ENCODE results near the gene GMNN.
"Not testable (repeated sequence)": the region's sequence is repeated elsewhere in the genome, so short reads cannot be mapped to it uniquely, and the experiment has no call there.

GMNN gene

GRCh38 chr6:24763578-24763977 is 11.2 kb upstream of the GMNN start:
- DNase-seq: no peak

DNA sequence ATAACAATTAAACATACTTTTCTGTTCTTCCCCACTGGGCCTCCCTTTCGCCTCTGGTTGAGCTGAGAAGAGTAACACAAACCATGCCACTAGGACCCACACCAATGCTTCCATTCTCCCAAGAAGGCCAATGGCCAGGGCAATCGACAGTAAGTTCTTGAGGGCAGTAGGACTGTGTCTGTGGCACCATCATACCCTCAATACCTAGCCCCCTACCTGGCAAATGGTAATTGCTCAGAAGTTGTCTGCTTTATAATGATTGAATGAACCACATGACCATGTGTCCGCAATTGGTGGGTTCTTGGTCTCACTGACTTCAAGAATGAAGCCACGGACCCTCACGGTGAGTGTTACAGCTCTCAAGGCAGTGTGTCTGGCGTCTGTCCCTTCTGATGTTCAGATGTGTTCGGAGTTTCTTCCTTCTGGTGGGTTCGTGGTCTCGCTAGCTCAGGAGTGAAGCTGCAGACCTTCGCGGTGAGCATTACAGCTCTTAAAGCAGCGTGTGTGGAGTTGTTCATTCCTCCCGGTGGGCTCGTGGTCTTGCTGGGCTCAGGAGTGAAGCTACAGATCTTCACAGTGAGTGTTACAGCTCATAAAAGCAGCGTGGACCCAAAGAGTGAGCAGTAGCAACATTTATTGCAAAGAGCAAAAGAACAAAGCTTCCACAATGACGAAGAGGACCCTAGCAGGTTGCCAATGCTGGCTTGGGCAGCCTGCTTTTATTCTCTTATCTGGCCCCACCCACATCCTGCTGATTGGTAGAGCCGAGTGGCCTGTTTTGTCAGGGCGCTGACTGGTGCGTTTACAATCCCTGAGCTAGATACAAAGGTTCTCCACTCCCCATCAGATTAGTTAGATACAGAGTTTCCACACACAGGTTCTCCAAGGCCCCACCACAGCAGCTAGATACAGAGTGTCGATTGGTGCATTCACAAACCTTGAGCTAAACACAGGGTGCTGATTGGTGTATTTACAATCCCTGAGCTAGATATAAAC is 9.6 kb upstream of the GMNN start:
- DNase-seq: not testable (repeated sequence)

DNA sequence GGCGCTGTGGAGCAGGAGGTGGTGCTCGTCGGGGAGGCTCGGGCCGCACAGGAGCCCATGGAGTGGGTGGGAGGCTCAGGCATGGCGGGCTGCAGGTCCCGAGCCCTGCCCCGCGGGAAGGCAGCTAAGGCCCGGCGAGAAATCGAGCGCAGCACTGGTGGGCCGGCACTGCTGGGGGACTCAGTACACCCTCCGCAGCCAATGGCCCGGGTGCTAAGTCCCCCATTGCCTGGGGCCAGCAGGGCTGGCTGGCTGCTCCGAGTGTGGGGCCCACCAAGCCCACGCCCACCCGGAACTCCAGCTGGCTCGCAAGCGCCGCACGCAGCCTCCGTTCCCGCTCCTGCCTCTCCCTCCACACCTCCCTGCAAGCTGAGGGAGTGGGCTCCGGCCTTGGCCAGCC is 8.8 kb upstream of the GMNN start:
- not testable (repeated sequence) for DNase-seq

DNA sequence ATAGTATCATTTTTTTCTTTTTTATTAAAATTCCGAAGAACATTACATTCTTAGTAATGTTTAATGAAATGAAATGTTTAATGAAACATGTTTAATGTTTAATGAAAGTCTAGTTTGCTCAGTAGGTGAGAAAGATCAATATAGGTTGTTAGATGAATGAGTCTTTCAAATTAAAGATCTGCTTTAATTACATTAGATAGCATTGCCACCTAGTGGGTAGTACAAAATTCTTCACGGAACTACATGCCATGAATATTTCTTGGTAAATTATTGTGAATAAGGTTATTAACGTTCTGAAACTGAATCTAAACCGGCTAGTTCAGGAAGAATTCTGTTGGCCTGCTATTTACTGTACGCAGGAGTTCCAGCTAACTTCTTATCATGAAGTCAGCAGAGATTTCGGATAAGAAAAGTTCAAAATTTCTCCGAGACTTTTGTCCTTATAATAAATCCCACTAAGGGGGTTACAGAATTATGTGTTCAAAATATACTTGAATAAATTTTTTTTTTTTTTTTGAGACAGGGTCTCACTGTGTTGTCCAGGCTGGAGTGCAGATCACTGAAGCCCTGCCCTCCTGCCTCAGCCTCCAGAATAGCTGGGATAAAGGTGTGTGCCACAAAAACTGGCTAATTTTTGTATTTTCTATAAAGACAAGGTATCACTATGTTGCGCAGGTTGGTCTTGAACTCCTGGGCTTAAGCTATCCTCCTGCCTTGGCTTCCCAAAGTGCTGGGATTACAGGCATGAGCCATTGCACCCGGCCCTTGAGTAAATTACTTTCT is 7.9 kb upstream of the GMNN start:
- no peak for DNase-seq

GRCh38 chr6:24768361-24768760 is 6.4 kb upstream of the GMNN start:
- no peak for DNase-seq

DNA sequence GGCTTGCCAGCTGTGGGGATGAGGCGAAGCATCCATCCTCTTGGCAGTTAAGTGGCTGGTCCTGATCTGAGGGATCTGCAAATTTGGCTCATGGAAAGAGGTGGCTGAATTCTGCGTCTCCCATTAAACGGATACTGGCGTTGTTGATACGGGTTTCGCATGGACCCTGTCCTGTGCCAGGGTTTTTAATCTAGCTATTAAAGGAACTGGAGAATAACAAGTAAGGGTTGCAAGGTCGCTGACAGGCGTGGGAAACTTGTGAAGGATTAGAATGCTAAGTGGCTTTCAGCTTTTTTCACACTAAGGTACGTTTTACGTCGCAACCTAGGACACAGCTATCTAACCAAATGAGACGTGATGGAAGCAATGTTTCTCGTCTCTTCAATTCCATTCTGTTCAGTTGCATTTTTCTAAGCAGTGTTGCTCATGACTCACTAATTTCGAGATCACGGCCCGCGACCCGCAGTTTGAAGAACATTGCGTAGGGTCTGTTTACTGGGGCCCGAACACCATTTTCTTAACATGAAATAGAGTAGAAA is 852 bp downstream of the GMNN start:
- DNase-seq: no peak

- DNase-seq: no peak
Measured at GRCh38 chr6:24777227-24777626, 2.5 kb downstream of the GMNN start.

- DNase-seq: no peak
Measured at GRCh38 chr6:24778121-24778520, 3.4 kb downstream of the GMNN start.

DNA sequence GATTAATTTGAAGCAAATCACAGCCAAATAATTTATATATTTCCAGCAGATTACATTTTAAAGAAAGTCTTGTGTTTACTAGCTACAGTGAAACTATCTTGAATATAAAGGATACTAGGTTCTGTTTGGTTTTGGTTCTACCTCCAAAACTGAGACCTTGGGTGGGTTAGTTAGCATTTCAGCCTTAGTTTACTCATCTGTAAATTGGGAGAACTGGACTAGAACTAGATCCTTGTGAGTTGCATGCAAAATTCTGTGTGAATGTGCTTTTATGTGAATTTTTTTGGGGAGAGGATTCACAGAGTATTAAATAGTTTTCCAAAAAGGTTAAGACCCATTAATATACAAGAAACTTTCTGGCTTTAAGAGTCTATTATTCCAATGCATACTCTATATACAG is 4.1 kb downstream of the GMNN start:
- DNase-seq: no peak

DNA sequence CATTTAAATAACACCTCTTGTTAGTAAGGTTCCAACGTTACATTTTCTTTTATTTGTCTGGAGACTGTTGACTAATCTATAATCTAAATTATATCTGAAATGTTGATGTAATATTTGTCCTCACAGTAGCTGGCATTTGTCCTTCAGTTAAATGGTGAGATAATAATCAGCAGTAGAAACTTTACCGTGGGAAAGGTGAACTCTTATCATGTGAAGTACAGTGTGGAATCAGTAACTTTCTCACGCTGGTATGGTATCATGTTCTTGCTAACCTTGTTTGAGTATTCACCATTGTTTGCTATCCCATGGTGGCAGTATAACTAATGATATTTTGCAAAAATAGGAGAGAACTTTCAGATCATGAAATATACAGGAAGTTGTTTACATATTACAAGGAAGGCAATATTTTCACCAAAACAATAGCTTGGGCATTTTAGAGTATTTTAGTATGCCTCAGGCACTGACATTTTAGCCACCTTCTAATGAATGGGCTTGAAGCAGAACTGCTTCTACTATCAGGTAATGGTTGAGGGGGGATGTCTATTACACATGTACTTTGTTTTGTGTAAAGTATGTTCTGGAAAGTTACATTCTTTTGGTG is 4.8 kb downstream of the GMNN start:
- DNase-seq: no peak

DNA sequence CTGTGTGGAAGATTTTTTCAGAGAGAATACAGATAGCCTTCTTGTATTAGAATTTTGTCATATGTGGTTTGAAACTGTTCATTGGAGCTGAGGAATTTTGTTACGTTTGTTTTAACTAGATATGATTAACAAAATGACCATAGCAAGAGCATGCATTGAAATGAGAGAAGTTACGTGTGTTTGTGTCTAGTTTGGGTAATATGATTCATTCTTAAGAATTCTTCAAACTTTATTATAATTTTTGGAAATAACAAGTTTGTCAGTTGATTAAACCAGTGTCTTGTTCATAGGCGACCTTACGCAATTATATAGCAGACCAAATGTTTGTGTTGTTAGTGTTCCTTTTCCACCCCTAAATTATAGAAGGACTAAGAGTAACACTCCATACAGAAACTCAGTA is 5.5 kb downstream of the GMNN start:
- no peak for DNase-seq

- DNase-seq: no peak
Measured at GRCh38 chr6:24788031-24788665, 13.4 kb downstream of the GMNN start.

GRCh38 chr6:24795106-24795505 is 20.4 kb downstream of the GMNN start:
- DNase-seq: no peak

DNA sequence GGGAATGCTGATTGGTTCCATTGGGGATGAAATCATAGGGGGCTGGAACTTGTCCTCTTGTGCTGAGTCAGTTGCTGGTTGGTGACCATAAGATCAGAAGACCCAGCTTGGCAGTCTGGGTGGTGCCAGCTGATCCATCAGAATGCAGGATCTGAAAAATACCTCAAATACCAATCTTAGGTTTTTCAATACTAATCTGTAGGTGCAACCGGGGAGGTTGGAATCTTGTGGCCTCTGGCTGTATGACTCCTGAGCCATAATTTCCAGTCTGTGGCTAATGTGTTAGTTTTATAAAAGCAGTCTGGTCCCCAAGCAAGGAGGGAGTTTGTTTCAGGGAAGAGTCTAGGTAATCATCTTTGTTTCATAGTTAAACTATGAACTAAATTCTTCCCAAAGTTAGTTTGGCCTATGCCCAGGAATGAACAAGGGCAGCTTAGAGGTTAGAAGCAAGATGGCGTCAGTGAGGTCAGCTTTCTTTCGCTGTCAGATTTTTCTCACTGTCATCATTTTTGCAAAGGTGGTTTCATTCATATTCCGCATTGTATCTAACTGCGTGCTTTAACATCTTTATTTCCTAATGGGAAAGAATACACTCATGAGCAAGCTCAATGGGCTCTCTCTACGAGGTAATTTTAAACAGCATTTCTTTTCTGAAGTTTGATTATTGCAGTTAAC is 22.0 kb downstream of the GMNN start:
- no peak for DNase-seq

DNA sequence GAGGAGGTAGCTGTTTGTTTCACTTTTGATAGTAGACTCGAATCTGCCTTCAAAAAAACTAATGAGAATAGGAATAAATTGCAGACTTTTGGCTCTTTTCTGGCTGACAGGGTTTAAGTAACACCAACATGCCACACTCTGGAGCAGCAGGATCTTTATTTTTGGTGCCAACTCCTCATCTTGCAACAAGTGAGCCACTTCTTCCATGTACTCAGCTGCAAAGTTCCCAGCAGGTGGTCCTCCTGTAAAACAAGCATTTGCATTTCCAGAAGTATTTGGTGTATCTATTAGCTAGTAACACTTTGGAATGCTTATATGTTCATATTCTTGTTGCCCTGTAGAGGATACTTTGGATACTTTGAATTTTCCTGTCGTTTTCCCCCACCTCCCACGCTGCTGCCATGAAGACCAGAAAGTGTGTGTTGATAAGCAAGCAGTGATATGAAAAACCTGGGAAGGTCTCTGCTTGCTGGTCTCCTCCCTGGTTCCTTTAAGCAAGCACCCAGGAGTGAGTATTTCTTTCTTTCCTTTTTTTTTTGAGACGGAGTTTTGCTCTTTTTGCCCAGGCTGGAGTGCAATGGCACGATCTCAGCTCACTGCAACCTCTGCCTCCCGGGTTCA is 23.0 kb downstream of the GMNN start:
- DNase-seq: no peak

- no peak for DNase-seq
Measured at GRCh38 chr6:24798740-24799540, 24.2 kb downstream of the GMNN start, which contains the start of gene ARMH2. Gene ARMH2 (minus strand): TSS chr6:24798917. CDS start chr6:24798857, 60 bp downstream.

- DNase-seq: no peak
Measured at GRCh38 chr6:24799541-24799915, 24.8 kb downstream of the GMNN start.

- DNase-seq: no peak
Measured at GRCh38 chr6:24802271-24803059, 27.7 kb downstream of the GMNN start.

DNA sequence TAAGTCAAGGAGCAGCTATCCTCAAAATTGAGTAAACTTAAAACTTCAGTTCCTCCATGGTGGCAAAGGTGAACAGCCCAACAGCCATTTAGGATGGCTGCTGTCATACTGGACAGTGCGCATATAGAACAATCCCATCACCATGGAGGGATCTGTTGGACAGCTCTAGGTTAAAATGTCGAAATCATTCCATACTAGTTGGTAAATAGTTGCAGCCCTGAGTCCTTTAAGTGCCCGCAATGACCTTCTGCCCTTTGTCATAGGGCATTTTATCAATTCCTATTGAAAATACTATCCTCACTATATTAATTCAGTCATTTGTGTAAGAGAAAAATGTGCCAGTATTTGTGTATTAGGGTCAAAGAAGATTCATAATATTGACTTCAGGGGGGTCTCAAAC is 32.8 kb downstream of the GMNN start:
- DNase-seq: no peak

- no peak for DNase-seq
Measured at GRCh38 chr6:24809728-24810127, 35.0 kb downstream of the GMNN start.
